ENCODE measurements around the gene NUTF2.
"Not testable (repeated sequence)": the region's sequence is repeated elsewhere in the genome, so short reads cannot be mapped to it uniquely, and the experiment has no call there.

NUTF2 gene

DNA sequence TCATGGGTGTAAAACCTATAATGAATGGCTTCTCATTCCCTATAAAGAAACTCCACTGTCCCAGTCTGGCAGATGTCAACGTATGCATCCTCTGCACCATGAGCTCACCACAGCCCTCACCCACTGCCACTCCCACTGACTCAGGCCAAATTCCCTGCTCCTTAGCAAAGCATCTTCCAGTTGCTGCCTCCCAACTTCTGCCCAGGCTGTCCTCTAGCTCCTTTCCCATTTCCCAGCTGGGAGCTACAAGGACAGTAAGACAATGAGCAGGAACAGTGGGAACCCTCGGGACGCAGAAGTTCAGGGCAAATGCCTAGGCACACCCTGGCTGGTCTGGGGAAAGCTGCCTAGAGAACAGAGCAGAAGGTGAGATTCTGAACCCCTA, 13.7 kb upstream of the NUTF2 start:
- no peak overlapping the region for H3K27ac ChIP-seq (ENCODE audit: low read depth, low read length)
- DNase-seq, result no peak
- H3K79me2 ChIP-seq (ENCODE audit: control insufficient read depth, insufficient read depth, low read length, poor library complexity), result peaks cover 6% of the 10 kb centered on the region
- H2AK5ac ChIP-seq (ENCODE audit: low read length), result peak overlapping the region; percentile 11
- H4K12ac ChIP-seq (ENCODE audit: low read depth, low read length), result peak overlapping the region; percentile 67
- H3K9ac ChIP-seq (ENCODE audit: low read length), result peak overlapping the region; percentile 80
- no peak overlapping the region for H2BK12ac ChIP-seq (ENCODE audit: low read length)
- peak overlapping the region; percentile 77 for H2AFZ ChIP-seq (ENCODE audit: insufficient read depth, low read length, poor library complexity)
- peak overlapping the region; percentile 18 for H3K14ac ChIP-seq (ENCODE audit: low read length)
- peak overlapping the region; percentile 75 for H3K4me2 ChIP-seq (ENCODE audit: low read length)
- peaks cover 4% of the 10 kb centered on the region for H3K79me1 ChIP-seq (ENCODE audit: low read length)
- H2BK5ac ChIP-seq (ENCODE audit: low read depth, low read length, poor library complexity), result no peak overlapping the region
- H3K4ac ChIP-seq (ENCODE audit: low read depth, low read length), result peak overlapping the region; percentile 44
- H3K4me3 ChIP-seq (ENCODE audit: low read depth, low read length), result peak overlapping the region; percentile 85
- H4K91ac ChIP-seq (ENCODE audit: low read depth, low read length), result peak overlapping the region; percentile 59
- no peaks in the 10 kb centered on the region for H3K27me3 ChIP-seq (ENCODE audit: insufficient read depth, low read length)
- H3K36me3 ChIP-seq (ENCODE audit: control insufficient read depth in 1 of 2, insufficient read depth in 2 of 2, low read length in 2 of 2), result peaks cover 45 to 46% of the 10 kb centered on the region in 2 experiments
- H3K9me3 ChIP-seq (ENCODE audit: insufficient read depth, low read depth, low read length), result peaks cover 5% of the 10 kb centered on the region
- H3K18ac ChIP-seq (ENCODE audit: low read length), result peak overlapping the region; percentile 77
- H4K8ac ChIP-seq (ENCODE audit: low read depth, low read length), result peak overlapping the region; percentile 84
- peak overlapping the region; percentile 27 for H2BK120ac ChIP-seq (ENCODE audit: insufficient read depth, low read length, poor library complexity)
- no CpG with 5 or more reads among the region's 3 CpGs for WGBS (ENCODE audit: extremely low coverage, insufficient coverage, insufficient read length)
- peaks cover 8 to 16% of the 10 kb centered on the region in 2 experiments for H3K4me1 ChIP-seq (ENCODE audit: control insufficient read depth in 1 of 2, insufficient read depth in 2 of 2, low read length in 2 of 2)
- H3K23ac ChIP-seq (ENCODE audit: low read length), result no peak overlapping the region

DNA sequence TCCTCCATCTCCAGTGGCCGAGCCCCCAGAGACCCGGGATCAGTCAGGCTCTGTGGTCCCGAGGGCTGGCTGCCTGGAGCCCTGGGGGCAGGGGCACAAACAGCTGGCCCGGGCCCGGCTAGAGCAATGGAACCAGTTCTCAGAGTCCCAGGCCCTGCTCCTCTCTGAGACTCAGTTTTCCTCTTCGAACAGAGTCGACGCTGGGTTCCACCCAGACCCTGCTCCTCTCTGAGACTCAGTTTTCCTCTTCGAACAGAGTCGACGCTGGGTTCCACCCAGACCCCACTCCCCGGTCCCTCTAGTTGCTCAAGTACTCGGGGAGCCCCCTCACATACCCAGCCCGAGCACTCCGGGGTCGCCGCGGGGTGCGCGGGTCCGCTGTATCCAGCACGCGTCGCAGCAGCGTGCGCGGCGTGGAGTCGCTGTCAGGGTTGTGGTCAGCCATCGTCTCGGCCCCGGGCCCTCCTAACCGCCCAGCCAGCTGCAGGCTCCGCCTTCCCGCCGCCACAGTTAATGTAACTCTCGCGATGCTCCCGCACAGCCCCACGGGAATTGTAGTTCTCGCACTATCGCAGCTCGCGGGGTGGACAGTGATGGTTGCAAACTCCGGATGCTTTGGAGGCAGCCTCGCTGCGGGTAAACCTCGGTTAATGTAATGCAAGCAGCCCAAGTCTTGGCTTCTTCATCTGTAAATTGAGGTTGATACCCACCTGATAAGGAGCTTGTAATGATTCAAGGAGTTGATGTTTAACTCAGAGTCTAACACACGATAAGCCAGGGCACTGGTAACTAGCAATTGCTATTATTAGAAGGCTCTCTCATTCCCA, 13.1 kb upstream of the NUTF2 start:
- H3K23ac ChIP-seq (ENCODE audit: low read length), result no peak overlapping the region
- no peaks in the 10 kb centered on the region for H3K27me3 ChIP-seq (ENCODE audit: insufficient read depth, low read length)
- no CpG with 5 or more reads among the region's 49 CpGs for WGBS (ENCODE audit: extremely low coverage, insufficient coverage, insufficient read length)
- H3K14ac ChIP-seq (ENCODE audit: low read length), result peak overlapping the region; percentile 65
- H4K91ac ChIP-seq (ENCODE audit: low read depth, low read length), result peak overlapping the region; percentile 59
- peaks cover 5% of the 10 kb centered on the region for H3K9me3 ChIP-seq (ENCODE audit: insufficient read depth, low read depth, low read length)
- H3K79me1 ChIP-seq (ENCODE audit: low read length), result peaks cover 4% of the 10 kb centered on the region
- peak overlapping the region; percentile 34 for H2BK5ac ChIP-seq (ENCODE audit: low read depth, low read length, poor library complexity)
- DNase-seq, result peak; percentile 87 to 95
- no peak overlapping the region for H3K27ac ChIP-seq (ENCODE audit: low read depth, low read length)
- H3K4ac ChIP-seq (ENCODE audit: low read depth, low read length), result peak overlapping the region; percentile 59
- peaks cover 39 to 40% of the 10 kb centered on the region in 2 experiments for H3K36me3 ChIP-seq (ENCODE audit: control insufficient read depth in 1 of 2, insufficient read depth in 2 of 2, low read length in 2 of 2)
- peak overlapping the region; percentile 80 for H3K9ac ChIP-seq (ENCODE audit: low read length)
- H2BK120ac ChIP-seq (ENCODE audit: insufficient read depth, low read length, poor library complexity), result peak overlapping the region; percentile 27
- no peak overlapping the region for H2BK12ac ChIP-seq (ENCODE audit: low read length)
- no peak overlapping the region for H2AK5ac ChIP-seq (ENCODE audit: low read length)
- peak overlapping the region; percentile 66 for H2AFZ ChIP-seq (ENCODE audit: insufficient read depth, low read length, poor library complexity)
- H4K12ac ChIP-seq (ENCODE audit: low read depth, low read length), result peak overlapping the region; percentile 67
- H4K8ac ChIP-seq (ENCODE audit: low read depth, low read length), result peak overlapping the region; percentile 84
- H3K4me1 ChIP-seq (ENCODE audit: control insufficient read depth in 1 of 2, insufficient read depth in 2 of 2, low read length in 2 of 2), result peaks cover 8 to 16% of the 10 kb centered on the region in 2 experiments
- H3K4me2 ChIP-seq (ENCODE audit: low read length), result peak overlapping the region; percentile 75
- peaks cover 6% of the 10 kb centered on the region for H3K79me2 ChIP-seq (ENCODE audit: control insufficient read depth, insufficient read depth, low read length, poor library complexity)
- H3K4me3 ChIP-seq (ENCODE audit: low read depth, low read length), result peak overlapping the region; percentile 85
- peak overlapping the region; percentile 77 for H3K18ac ChIP-seq (ENCODE audit: low read length)

DNA sequence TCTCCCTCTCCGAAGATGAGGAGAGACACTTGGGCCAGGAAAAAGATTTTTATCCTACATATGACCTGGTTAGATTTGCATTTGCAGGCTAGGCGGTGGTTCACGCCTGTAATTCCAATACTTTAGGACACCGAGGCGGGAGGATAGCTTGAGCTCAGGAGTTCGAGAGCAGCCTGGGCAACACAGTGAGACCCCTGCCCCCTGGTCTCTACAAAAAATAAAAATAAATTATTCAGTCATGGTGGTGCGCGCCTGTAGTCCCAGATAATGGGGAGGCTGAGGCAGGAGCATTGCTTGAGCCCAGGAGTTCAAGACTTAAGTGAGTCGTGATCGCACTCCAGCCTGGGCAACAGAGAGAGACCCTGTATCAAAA, 12.5 kb upstream of the NUTF2 start:
- WGBS (ENCODE audit: extremely low coverage, insufficient coverage, insufficient read length), result no CpG with 5 or more reads among the region's 10 CpGs
- Histone ChIP-seq H3K36me3 (ENCODE audit: control insufficient read depth in 1 of 2, insufficient read depth in 2 of 2, low read length in 2 of 2) (peaks cover 33 to 34% of the 10 kb centered on the region in 2 experiments), H4K8ac (ENCODE audit: low read depth, low read length) (no peak overlapping the region), H2AFZ (ENCODE audit: insufficient read depth, low read length, poor library complexity) (peak overlapping the region; percentile 56), H3K4me1 (ENCODE audit: control insufficient read depth in 1 of 2, insufficient read depth in 2 of 2, low read length in 2 of 2) (peaks cover 8 to 16% of the 10 kb centered on the region in 2 experiments), H3K4me2 (ENCODE audit: low read length) (peak overlapping the region; percentile 75), H2BK12ac (ENCODE audit: low read length) (no peak overlapping the region), H4K91ac (ENCODE audit: low read depth, low read length) (no peak overlapping the region), H3K27ac (ENCODE audit: low read depth, low read length) (no peak overlapping the region), H3K79me1 (ENCODE audit: low read length) (peaks cover 4% of the 10 kb centered on the region), H2BK5ac (ENCODE audit: low read depth, low read length, poor library complexity) (no peak overlapping the region), H3K9ac (ENCODE audit: low read length) (no peak overlapping the region), H3K4ac (ENCODE audit: low read depth, low read length) (no peak overlapping the region), H3K23ac (ENCODE audit: low read length) (no peak overlapping the region), H2BK120ac (ENCODE audit: insufficient read depth, low read length, poor library complexity) (no peak overlapping the region), H2AK5ac (ENCODE audit: low read length) (no peak overlapping the region), H3K18ac (ENCODE audit: low read length) (no peak overlapping the region), H3K14ac (ENCODE audit: low read length) (no peak overlapping the region), H4K12ac (ENCODE audit: low read depth, low read length) (peak overlapping the region; percentile 18), H3K27me3 (ENCODE audit: insufficient read depth, low read length) (no peaks in the 10 kb centered on the region), H3K4me3 (ENCODE audit: low read depth, low read length) (no peak overlapping the region), H3K9me3 (ENCODE audit: insufficient read depth, low read depth, low read length) (peaks cover 3% of the 10 kb centered on the region), H3K79me2 (ENCODE audit: control insufficient read depth, insufficient read depth, low read length, poor library complexity) (peaks cover 6% of the 10 kb centered on the region)
- no peak for DNase-seq

DNA sequence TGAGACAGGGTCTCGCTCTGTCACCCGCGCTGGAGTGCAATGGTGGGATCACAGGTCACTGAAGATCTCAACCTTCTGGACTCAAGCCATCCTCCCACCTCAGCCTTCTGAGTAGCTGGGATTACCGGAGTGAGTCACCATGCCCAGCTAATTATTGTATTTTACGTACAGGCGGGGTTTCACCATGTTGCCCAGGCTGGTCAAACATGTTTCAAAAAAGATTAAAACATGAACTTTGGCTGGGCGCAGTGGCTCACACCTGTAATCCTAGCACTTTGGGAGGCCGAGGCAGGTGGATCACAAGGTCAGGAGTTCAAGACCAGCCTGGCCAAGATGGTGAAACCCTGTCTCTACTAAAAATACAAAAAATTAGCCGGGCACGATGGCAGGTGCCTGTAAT, 9.5 kb upstream of the NUTF2 start:
- not testable (repeated sequence) for H4K12ac ChIP-seq (ENCODE audit: low read depth, low read length); H3K27ac ChIP-seq (ENCODE audit: low read depth, low read length); H3K79me2 ChIP-seq (ENCODE audit: control insufficient read depth, insufficient read depth, low read length, poor library complexity); H2AK5ac ChIP-seq (ENCODE audit: low read length); H3K9me3 ChIP-seq (ENCODE audit: insufficient read depth, low read depth, low read length); H4K8ac ChIP-seq (ENCODE audit: low read depth, low read length); H3K27me3 ChIP-seq (ENCODE audit: insufficient read depth, low read length); H4K91ac ChIP-seq (ENCODE audit: low read depth, low read length); H3K23ac ChIP-seq (ENCODE audit: low read length); H3K4me3 ChIP-seq (ENCODE audit: low read depth, low read length); H2BK120ac ChIP-seq (ENCODE audit: insufficient read depth, low read length, poor library complexity); H3K9ac ChIP-seq (ENCODE audit: low read length); H2BK12ac ChIP-seq (ENCODE audit: low read length); H3K4ac ChIP-seq (ENCODE audit: low read depth, low read length); H3K79me1 ChIP-seq (ENCODE audit: low read length); H2AFZ ChIP-seq (ENCODE audit: insufficient read depth, low read length, poor library complexity); H2BK5ac ChIP-seq (ENCODE audit: low read depth, low read length, poor library complexity); H3K36me3 ChIP-seq (ENCODE audit: control insufficient read depth in 1 of 2, insufficient read depth in 2 of 2, low read length in 2 of 2); DNase-seq; H3K14ac ChIP-seq (ENCODE audit: low read length); H3K4me2 ChIP-seq (ENCODE audit: low read length); H3K18ac ChIP-seq (ENCODE audit: low read length)
- peaks cover 5 to 13% of the 10 kb centered on the region in 2 experiments for H3K4me1 ChIP-seq (ENCODE audit: control insufficient read depth in 1 of 2, insufficient read depth in 2 of 2, low read length in 2 of 2)
- no CpG with 5 or more reads among the region's 10 CpGs for WGBS (ENCODE audit: extremely low coverage, insufficient coverage, insufficient read length)
